GM15510 (cell line): ENCODE measurements around the gene UHRF1.

Experiments used
- POLR2A ChIP-seq: IDR thresholded peaks from 3 replicates; pipeline ENCODE4 v1.6.1; 2011; ENCODE audit warnings: borderline replicate concordance; ENCODE audit not compliant: insufficient read length; ENCODE audit errors: extremely low read depth

Gene UHRF1

DNA sequence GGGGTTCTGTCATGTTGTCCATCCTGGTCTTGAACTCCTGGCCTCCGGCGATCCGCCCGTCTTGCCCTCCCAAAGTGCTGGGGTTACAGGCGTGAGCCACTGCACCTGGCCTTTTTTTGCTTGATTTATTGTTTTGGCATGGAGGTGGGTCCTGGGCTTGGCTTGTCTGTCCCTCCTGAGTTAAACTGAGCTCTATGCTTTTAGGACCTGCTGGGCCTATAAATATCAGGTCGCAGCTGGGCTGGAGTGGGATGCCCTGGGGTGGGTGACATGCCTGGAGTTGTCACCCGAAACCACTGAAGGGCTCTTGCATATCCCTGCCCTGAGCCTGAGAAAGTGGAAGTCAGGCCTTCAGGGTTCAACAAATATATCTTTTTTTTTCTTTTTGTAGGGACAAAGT lies 12.2 kb upstream of the UHRF1 start:
- no peak for TF ChIP-seq POLR2A

DNA sequence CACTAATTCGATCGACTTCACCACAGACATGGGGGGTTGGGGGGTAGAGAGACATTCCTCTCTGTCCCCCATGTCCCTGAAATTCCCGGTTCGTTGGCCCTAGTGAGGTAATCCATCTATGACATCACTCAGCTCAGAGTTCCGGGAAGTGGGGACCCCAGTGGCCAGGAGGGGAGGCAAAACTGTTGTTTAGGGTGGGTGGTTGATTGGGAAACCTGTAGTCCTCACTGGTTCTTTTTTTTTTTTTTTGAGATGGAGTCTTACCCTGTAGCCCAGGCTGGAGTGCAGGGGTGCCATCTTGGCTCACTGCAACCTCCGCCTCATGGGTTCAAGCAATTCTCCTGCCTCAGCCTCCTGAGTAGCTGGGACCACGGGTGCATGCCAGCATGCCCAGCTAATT lies 6.5 kb upstream of the UHRF1 start, which contains the start of gene ARRDC5:
TSS of gene ARRDC5 (minus strand) at position 101 of the 400 bp plus-strand sequence. CDS start at position 30, 71 bp downstream.
- TF ChIP-seq POLR2A = no peak

DNA sequence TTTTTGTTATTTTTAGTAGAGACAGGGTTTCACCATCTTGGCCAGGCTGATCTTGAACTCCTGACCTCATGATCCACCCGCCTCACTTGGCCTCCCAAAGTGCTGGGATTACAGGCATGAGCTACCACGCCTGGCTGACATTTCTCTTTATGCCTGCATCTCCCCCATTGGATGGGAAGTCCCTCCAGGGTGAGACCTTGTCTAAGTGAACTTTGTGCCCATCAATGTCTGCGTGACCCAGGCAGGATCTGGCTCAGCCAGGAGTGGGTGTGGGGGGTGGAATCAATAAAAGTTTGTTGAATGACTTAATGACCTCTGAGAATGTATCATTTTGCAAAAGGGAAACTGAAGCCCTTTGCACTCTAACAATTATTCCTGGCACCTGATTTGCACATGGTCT lies 4.8 kb upstream of the UHRF1 start:
- no peak for TF ChIP-seq POLR2A

DNA sequence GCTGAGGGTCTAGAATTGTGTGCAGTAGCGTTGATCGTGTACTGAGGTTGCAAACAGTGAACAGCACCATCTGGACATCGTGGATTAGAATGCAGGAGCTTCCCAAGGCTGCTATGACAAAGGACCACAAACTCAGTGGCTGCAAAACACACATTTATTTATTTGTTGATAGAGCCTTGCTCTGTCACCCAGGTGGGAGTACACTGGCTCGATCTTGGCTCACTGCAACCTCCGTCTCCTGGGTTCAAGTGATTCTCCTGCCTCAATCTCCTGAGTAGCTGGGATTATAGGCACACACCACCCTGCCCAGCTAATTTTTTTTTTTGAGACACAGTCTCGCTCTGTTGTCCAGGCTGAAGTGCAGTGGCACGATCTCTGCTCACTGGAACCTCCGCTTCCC lies 2.3 kb upstream of the UHRF1 start:
- no peak for TF ChIP-seq POLR2A

DNA sequence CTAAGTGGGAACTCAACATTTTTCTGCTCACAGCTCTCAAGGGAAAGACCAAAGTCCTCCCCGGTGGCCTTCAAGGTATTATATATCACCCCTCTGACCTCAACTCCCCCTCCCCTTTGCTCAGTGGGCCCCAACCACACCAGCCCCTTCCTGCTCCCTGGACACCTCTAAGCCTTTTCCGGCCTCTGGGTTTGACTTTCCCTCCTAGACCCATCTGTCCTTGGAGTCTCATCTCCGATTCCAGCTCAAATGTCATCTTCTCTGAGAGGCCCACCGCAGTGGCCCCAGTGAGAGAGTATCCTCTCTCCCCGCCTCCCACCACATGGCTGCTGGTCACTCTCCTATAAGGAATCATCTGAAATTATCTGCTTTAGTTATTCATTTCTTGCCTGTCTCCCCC lies 941 bp upstream of the UHRF1 start:
- TF ChIP-seq POLR2A = no peak

DNA sequence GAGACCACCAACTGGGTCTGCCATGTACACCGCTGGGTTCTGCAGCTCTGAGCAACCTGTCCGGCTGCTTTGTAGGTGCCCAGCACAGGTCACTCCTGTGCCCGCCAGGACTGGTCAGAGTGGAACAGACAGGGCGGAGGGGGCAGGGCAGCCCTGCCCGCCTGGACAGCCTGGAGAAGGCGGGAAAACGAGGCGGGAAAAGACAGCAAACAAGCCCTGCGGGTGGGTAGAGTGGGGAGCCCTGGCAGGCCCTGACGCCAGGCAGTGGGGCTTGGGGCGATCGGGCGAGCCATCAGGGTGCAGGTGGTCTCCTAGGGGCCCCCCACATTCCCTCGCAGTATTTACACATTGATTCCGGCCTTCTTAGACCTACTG lies 533 bp upstream of the UHRF1 start:
- no peak for TF ChIP-seq POLR2A

DNA sequence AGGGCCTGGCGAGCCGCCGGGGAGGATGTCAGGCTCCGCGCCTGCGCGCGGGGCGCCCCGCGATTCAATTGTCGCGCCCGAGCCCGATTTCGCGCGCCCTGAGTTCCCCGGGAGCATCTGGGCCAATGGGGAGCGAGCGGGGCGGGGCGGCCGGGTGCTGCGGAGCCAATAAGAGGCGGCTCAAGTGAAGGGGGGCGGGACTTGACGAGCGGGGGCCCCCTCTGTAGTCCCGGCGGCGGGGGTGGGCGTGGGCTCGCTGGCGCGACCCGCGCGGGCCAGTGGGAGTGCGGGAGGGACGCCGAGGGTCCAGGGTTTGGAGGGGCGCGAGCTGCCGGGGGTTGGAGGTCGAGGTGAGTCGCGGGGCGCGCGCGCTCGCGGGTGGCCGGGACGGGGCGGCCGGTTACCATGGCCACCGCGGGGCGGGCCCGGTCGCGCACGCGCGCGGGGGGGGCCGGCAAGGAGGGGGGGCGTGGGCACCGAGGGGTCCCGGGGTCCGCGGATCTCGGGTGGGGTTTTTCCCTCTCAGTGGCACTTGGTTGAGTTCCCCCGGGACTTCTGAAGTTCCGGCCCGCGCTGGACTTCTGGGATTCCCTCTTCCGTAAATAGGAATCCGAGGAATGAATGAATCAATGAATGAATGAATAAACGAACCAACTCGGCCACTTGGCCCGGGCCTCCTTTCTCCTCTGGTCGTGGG lies 744 bp downstream of the UHRF1 start:
- peak; percentile 21 for TF ChIP-seq POLR2A

- TF ChIP-seq POLR2A = no peak
These were observed 1.4 kb downstream of the UHRF1 start for GRCh38 chr19:4910594-4911281.

GRCh38 chr19:4911314-4911713 lies 2.0 kb downstream of the UHRF1 start:
- no peak for TF ChIP-seq POLR2A

DNA sequence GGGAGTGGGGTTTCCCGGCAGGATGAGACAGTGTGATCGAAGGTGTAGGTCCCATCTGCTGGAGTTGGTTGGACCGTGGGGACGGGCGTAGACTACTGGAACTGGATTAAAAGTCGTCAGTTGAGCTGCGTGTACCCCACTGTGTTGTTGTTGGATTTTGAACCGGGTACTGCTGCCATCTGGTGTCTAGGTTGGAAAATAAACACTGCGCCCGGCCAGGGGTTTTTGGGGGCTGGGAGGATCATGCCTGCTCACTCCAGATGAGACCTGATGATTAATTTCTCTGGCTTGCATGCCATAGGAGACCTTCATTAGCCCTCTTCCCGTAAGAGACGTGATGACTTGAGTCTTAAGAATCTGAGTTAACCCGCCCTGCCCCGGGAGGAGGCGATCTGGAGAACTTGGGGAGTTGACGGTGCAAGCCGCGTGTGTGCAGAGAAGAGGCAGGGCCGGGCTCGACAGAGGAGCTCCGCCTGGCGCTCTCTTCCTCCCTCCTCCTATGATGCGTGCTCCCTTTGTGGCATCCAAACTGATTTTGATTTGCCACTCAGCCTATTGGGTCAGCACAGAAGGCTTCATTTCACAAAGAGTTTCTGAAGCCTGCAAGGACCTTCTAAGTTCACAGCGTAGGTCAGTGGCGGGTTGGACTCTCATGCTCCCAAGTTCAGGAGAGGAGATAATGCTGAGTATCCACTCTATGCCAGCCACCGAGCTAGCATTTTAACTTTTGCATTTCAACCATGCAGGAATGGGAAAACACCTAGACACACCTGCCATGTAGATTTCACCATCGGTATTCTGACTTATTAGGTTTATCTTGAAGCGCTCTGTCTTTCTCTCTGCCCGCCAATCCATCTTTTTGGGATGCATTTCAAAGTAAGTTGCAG lies 2.7 kb downstream of the UHRF1 start:
- TF ChIP-seq POLR2A = no peak

DNA sequence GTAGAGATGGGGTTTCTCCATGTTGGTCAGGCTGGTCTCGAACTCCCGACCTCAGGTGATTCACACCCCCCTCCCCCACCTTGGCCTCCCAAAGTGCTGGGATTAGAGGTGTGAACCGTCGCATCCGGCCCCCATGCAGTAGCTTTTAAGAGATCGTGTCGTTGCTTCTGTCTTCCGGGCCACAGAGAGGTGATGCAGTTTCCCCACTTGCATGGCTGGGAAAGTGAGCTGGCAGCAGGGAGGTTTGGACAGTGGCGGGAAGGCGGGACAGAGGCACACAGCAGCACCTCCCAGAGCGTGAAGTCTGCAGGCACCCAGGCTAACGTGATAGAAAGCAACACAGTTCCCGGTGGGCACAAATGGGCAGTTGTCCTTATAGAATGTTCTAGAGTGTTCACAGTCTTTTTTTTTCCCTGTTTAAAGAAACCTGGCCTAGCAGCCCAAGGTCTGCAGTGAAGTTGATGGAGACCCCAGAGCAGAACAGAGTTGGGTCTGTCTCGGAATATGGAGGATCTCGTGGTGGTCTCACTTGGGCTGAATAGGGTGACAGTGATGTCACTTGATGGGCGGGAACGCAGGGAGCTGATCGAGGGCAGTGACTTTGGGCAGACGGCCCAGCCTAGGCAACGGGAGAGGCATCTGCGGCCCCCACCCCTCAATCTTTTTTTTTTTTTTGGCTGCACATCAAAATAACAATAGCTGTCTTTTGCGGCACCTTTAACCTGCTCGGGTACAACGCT lies 4.9 kb downstream of the UHRF1 start:
- TF ChIP-seq POLR2A = no peak

GRCh38 chr19:4914736-4915501 lies 5.6 kb downstream of the UHRF1 start:
- no peak for TF ChIP-seq POLR2A

- TF ChIP-seq POLR2A = peak; percentile 51
These were observed 7.2 kb downstream of the UHRF1 start for GRCh38 chr19:4916292-4917082.

- TF ChIP-seq POLR2A = no peak
These were observed 13.4 kb downstream of the UHRF1 start for GRCh38 chr19:4922530-4923275.
